HepG2 (cell line): ENCODE results near the gene TGFBRAP1.

Experiments
- ARNTL ChIP-seq: sonication (generic); formaldehyde crosslinking; IDR thresholded peaks from 2 replicates; pipeline ENCODE4 v1.4.0; 2020; ENCODE audit warnings: mild to moderate bottlenecking, missing genetic modification reagents
- CEBPZ ChIP-seq: IDR thresholded peaks from 2 replicates; pipeline ENCODE4 v1.6.1; 2012; ENCODE audit warnings: low read length, improper control_type of control experiment
- FOXA1 ChIP-seq, 2 experiments: fragments of 450-650 bp in 1 of 2; sonication (generic) in 1 of 2; formaldehyde crosslinking in 1 of 2; IDR thresholded peaks; 2 replicates each; pipeline versions ENCODE4 v1.4.0 to v1.6.1; 2016 to 2020; ENCODE audit warnings: missing genetic modification reagents in 1 of 2
- NRL ChIP-seq: sonication (generic); formaldehyde crosslinking; IDR thresholded peaks from 2 replicates; pipeline ENCODE4 v1.5.0; 2020; ENCODE audit warnings: missing genetic modification reagents, mild to moderate bottlenecking, moderate library complexity, borderline replicate concordance
- PCBP2 ChIP-seq: fragments of 200-400 bp; formaldehyde crosslinking; optimal IDR thresholded peaks from 2 replicates; pipeline ENCODE3; 2018; ENCODE audit warnings: low read length, low read depth; ENCODE audit not compliant: poor library complexity, severe bottlenecking
- PHF20 ChIP-seq: sonication (generic); formaldehyde crosslinking; IDR thresholded peaks from 2 replicates; pipeline ENCODE4 v1.5.0; 2020; ENCODE audit warnings: mild to moderate bottlenecking, missing genetic modification reagents
- PTBP1 ChIP-seq: fragments of 200-400 bp; formaldehyde crosslinking; IDR thresholded peaks from 2 replicates; pipeline ENCODE4 v1.6.1; 2018; ENCODE audit warnings: low read length, low read depth; ENCODE audit not compliant: poor library complexity, severe bottlenecking
- SRSF1 ChIP-seq: fragments of 200-400 bp; formaldehyde crosslinking; optimal IDR thresholded peaks from 2 replicates; pipeline ENCODE3; 2017; ENCODE audit warnings: mild to moderate bottlenecking, low read depth, low read length, moderate library complexity
- TARDBP ChIP-seq: sonication (generic); formaldehyde crosslinking; IDR thresholded peaks from 2 replicates; pipeline ENCODE4 v1.8.0; 2022; ENCODE audit warnings: mild to moderate bottlenecking, missing genetic modification reagents
- TBX2 ChIP-seq: sonication (generic); formaldehyde crosslinking; IDR thresholded peaks from 2 replicates; pipeline ENCODE4 v1.5.0; 2020; ENCODE audit warnings: missing genetic modification reagents, mild to moderate bottlenecking, borderline replicate concordance
- ZBTB34 ChIP-seq: sonication (generic); formaldehyde crosslinking; IDR thresholded peaks from 2 replicates; pipeline ENCODE4 v1.8.0; 2022; ENCODE audit warnings: mild to moderate bottlenecking, missing genetic modification reagents
- ZSCAN29 ChIP-seq: sonication (generic); formaldehyde crosslinking; conservative IDR thresholded peaks from 2 replicates; pipeline ENCODE4 v1.4.0; 2020; ENCODE audit warnings: mild to moderate bottlenecking, missing genetic modification reagents

GRCh38 chr2:105269426-105269825 lies 60.1 kb downstream of the TGFBRAP1 start:
- TF ChIP-seq ZSCAN29 (CRISPR knock-in tag): no peak
- no peak for TF ChIP-seq NRL (CRISPR knock-in tag)
- TF ChIP-seq TBX2: no peak
- no peak for TF ChIP-seq FOXA1 (IDR thresholded peaks at IDR 0.05)
- no peak for TF ChIP-seq FOXA1 (CRISPR knock-in tag; IDR thresholded peaks at IDR 0.05)
- no peak for TF ChIP-seq PHF20 (CRISPR knock-in tag)
- no peak for TF ChIP-seq SRSF1
- TF ChIP-seq TARDBP (CRISPR knock-in tag): no peak
- no peak for TF ChIP-seq ARNTL
- no peak for TF ChIP-seq PTBP1
- TF ChIP-seq CEBPZ: no peak
- TF ChIP-seq ZBTB34 (CRISPR knock-in tag): no peak
- TF ChIP-seq PCBP2: no peak
